Measurements from ENCODE around the gene MAMDC2. TPM values are rescaled to one million over a fixed set of nuclear protein-coding genes. Genes with fewer than 3 reads are reported as not detected.

MAMDC2 gene
- total RNA-seq, 1 donor from 2014 or later = 3.4 TPM

DNA sequence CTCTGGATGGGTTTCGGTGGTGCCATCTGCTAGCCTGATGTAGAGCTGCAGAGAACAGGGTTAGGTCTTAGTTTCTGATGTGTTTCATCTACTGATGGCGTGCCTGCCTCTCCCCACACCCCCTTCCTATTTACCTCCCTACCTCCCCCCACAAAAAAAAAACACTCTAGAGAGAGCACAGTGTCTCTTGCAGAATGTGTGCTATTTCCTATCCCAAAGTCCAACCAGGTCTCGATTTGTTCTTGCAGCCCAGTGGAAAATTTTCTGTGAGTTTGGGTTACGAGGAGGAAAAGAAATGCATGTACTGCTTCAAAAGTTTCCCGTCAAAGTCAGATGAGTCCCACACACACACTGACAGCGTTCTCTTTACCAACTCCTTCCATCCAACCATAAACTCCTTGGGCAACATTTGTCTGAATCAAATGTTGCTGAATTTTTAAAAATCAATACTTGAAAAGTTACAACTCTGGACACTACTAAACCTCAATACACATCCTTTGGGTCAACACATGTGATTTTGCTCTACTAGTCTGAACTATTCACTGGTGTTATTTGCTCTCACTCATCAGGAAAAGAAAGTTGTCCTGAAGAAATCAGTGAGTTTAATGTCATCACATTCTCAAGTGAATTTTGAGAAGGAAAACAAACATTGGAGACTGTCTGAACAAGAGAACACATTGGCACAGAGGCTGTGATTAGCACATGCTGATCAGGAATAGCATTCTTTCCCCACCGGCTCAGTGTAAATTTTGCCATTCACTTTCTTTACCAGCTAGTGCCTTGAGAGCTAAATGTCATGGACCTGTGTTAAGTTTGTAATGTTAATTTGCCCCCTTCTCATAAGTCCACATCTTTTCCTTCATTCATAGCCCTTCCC, 84.1 kb downstream of the MAMDC2 start:
- no peaks in the 10 kb centered on the region for H3K36me3 ChIP-seq
- H3K27me3 ChIP-seq = no peaks in the 10 kb centered on the region
- no peaks in the 10 kb centered on the region for H3K4me1 ChIP-seq
- H3K9me3 ChIP-seq = no peaks in the 10 kb centered on the region
- intact Hi-C loops (cut with DNase I) = no loop called here
- no peak overlapping the region for H3K27ac ChIP-seq
- H3K4me3 ChIP-seq = no peak overlapping the region
- TF ChIP-seq CTCF (IDR thresholded peaks at IDR 0.05) = no peak
- no peak for DNase-seq (ENCODE audit: low spot score in 2 of 2)

DNA sequence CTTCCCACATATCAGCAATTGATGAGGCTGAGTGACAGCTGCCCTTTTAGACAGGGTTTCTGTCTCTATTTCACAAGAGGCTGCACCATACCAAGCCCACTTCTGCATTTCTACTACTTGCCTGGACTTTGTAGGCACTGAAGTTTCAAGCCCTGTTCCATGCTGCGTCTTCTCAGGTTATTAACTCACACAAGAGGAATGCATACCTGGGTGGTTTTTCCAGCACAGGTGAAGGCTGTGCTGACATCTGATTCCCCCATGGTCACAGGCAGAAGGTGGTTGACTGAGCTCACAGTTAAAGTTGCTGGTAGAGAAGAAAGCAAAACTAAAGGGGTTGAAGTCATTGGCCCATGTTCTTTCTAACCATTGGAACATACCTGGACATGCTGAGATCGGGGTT, 86.6 kb downstream of the MAMDC2 start:
- Histone ChIP-seq H3K36me3 (no peaks in the 10 kb centered on the region), H3K4me3 (no peak overlapping the region), H3K9me3 (no peaks in the 10 kb centered on the region), H3K27me3 (no peaks in the 10 kb centered on the region), H3K4me1 (peaks cover 0 to 7% of the 10 kb centered on the region in 2 donors), H3K27ac (no peak overlapping the region)
- intact Hi-C loops (cut with DNase I) = no loop called here
- TF ChIP-seq CTCF (IDR thresholded peaks at IDR 0.05) = no peak
- no peak for DNase-seq (ENCODE audit: low spot score in 2 of 2)

DNA sequence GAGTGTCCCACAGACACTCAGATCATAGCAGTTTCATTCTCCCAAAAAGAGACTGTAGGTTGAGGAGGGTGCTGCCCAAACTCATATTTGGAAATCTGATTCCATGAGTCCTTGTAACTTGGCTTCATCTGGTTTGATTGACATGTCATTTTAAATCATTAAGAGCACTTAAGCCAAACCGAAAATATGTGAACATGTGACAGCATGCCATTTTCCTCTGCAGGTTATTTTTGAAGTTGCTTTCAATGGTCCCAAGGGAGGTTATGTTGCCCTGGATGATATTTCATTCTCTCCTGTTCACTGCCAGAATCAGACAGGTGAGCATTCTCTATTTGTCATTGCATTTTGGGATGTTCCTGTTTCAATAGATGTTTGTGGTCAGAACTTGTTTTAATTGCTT, 87.6 kb downstream of the MAMDC2 start:
- Histone ChIP-seq H3K4me3 (no peak overlapping the region), H3K27me3 (no peaks in the 10 kb centered on the region), H3K9me3 (no peaks in the 10 kb centered on the region), H3K4me1 (peaks cover 0 to 7% of the 10 kb centered on the region in 2 donors), H3K27ac (no peak overlapping the region), H3K36me3 (no peaks in the 10 kb centered on the region)
- intact Hi-C loops (cut with DNase I) = no loop called here
- DNase-seq (ENCODE audit: low spot score in 2 of 2) = no peak
- TF ChIP-seq CTCF (IDR thresholded peaks at IDR 0.05) = no peak

DNA sequence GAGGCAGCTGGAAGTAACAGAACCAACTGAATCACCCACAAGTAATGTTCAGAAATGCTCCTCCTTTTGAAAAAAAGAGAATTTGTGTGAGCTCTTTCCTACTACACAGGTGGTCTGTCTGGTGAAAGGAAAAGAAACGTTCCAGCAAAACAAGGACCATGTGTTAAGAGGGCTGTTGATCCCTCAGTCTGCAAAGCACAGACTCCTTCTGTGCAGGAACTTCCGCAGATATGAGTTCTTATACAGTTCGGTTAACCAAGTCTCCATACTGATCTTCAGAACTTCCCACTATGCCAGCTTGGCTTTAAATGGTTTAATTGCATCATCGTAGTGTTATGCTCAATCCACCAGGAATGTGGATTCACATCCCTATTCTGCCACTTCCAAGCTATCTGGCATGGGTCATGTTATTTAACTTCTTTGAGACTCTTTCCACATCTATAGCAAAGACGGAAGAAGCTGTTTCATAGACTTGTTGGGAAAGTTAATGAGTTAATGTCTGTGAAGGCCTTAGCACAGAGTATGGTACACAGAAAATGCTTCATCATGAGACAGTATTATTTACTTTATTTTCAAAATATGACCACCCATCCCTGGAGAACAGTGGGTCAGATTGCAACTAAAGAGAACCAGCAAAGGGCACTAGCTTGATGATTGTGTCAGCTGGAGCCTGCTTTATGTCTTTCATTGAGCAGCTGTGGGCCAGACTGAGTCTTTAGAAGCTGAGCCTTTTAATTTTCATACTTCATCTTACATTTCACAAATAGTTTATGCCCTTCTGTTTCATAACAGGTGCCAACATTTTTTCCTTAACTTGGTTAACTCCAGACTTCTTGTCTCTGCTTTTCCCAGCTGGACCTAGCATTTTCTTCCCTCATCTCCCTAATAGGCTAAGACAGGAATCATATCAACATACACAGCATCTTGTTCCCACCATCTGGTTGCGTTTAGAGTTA, 89.9 kb downstream of the MAMDC2 start:
- Histone ChIP-seq H3K27me3 (no peaks in the 10 kb centered on the region), H3K4me3 (no peak overlapping the region), H3K27ac (peak overlapping the region; percentile 5 to 16), H3K36me3 (no peaks in the 10 kb centered on the region), H3K9me3 (no peaks in the 10 kb centered on the region), H3K4me1 (peaks cover 0 to 7% of the 10 kb centered on the region in 2 donors)
- intact Hi-C loops (cut with DNase I) = no loop called here
- TF ChIP-seq CTCF (IDR thresholded peaks at IDR 0.05) = no peak
- no peak for DNase-seq (ENCODE audit: low spot score in 2 of 2)

- Histone ChIP-seq H3K4me1 (peaks cover 0 to 7% of the 10 kb centered on the region in 2 donors), H3K27ac (peak overlapping the region; percentile 5 to 16), H3K27me3 (no peaks in the 10 kb centered on the region), H3K36me3 (no peaks in the 10 kb centered on the region), H3K9me3 (no peaks in the 10 kb centered on the region), H3K4me3 (no peak overlapping the region)
- intact Hi-C loops (cut with DNase I) = no loop called here
- DNase-seq (ENCODE audit: low spot score in 2 of 2) = no peak
- TF ChIP-seq CTCF (IDR thresholded peaks at IDR 0.05) = no peak
These were observed 90.7 kb downstream of the MAMDC2 start for GRCh38 chr9:70134360-70134759.

Measured in ascending aorta (tissue), 2 donors.